ENCODE results near the gene ZFP62. TPM values are rescaled to one million over a fixed set of nuclear protein-coding genes. Genes with fewer than 3 reads are reported as not detected.

The ZFP62 gene
- total and polyA plus RNA-seq, 2 of the 8 experiments (the other 6 are each of a cell fraction or from before 2014, with no cell fraction given) = 9.3 to 38.5 TPM

DNA sequence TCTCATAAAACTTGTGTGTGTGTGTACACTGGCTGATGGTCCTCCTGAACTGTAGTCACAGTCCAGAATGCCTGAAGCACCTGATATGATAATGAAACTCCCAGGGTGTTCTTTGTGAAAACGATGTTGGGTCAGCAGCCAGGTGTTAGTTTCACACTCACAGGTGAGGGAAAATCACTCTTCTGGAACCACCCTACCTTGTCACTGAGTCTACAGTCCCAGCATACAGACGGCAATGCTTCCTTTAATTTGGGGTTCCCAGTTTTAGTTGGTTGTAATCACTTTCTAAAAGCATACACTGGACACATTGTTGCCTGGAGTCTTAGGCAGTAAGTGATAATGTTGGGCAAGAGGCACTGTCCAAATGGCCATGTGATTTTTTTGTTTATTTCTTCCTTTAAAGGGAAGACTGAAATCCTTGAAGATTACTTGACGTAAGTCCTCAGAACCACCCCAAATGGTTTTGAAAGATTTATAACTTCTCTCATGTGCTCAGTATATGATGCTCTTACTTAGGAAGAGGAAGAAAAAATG is 40.2 kb downstream of the ZFP62 start:
- Histone ChIP-seq H2BK5ac (ENCODE audit: low read depth, low read length) (no peak overlapping the region), H3K9me3 (ENCODE audit: insufficient read depth in 2 of 2, low read depth in 1 of 2, low read length in 1 of 2) (no peaks in the 10 kb centered on the region), H3K23ac (ENCODE audit: insufficient read length) (no peak overlapping the region), H4K8ac (ENCODE audit: extremely low read depth, insufficient read depth, low read length) (no peak overlapping the region), H2AK5ac (ENCODE audit: low read depth, low read length) (no peak overlapping the region), H3K36me3 (ENCODE audit: control insufficient read depth in 2 of 4, insufficient read depth in 4 of 4, low read length in 3 of 4) (no peaks in the 10 kb centered on the region), H2BK20ac (ENCODE audit: low read length) (no peak overlapping the region), H3K4me2 (ENCODE audit: insufficient read depth in 1 of 2, low read depth in 2 of 2, low read length in 2 of 2) (no peak overlapping the region), H2BK120ac (replicated peaks; ENCODE audit: low read depth, low read length) (no peak overlapping the region), H4K91ac (replicated peaks; ENCODE audit: insufficient read length, low read length) (no peak overlapping the region), H2BK12ac (ENCODE audit: low read depth, low read length) (no peak overlapping the region), H3K79me1 (ENCODE audit: low read depth, low read length) (no peaks in the 10 kb centered on the region), H3K79me2 (ENCODE audit: control insufficient read depth in 1 of 2, insufficient read depth in 2 of 2, low read length in 2 of 2) (no peaks in the 10 kb centered on the region), H3K14ac (ENCODE audit: insufficient read length) (no peak overlapping the region), H4K5ac (ENCODE audit: insufficient read length, low read depth, low read length) (no peak overlapping the region), H3K9ac (replicated peaks in 1 of 4; ENCODE audit: extremely low read depth in 1 of 4, low read depth in 3 of 4, low read length in 3 of 4) (no peak overlapping the region), H2BK15ac (ENCODE audit: low read length) (no peak overlapping the region), H3K4ac (replicated peaks; ENCODE audit: insufficient read length, low read depth, low read length) (no peak overlapping the region), H4K20me1 (replicated peaks in 1 of 2; ENCODE audit: control insufficient read depth in 1 of 2, insufficient read depth in 2 of 2, low read length in 2 of 2) (no peaks in the 10 kb centered on the region), H3K56ac (replicated peaks; ENCODE audit: insufficient read length, low read depth, low read length) (no peak overlapping the region), H3K23me2 (ENCODE audit: low read depth, low read length) (no peaks in the 10 kb centered on the region), H3K4me3 (ENCODE audit: extremely low read depth in 1 of 4, insufficient read depth in 2 of 4, low read depth in 3 of 4, low read length in 4 of 4) (no peak overlapping the region), H3K27me3 (replicated peaks in 1 of 4; ENCODE audit: control insufficient read depth in 3 of 4, extremely low read depth in 1 of 4, insufficient read depth in 3 of 4, low read length in 3 of 4) (peaks cover 0 to 2% (median 2%) of the 10 kb centered on the region in 4 experiments; a peak in 3 of 7 replicates), H3K4me1 (replicated peaks in 1 of 4; ENCODE audit: control insufficient read depth in 3 of 4, insufficient read depth in 4 of 4, low read length in 3 of 4) (peaks cover 0 to 8% (median 3%) of the 10 kb centered on the region in 4 experiments; a peak in 4 of 7 replicates), H3K27ac (ENCODE audit: low read depth, low read length) (no peak overlapping the region), H3K18ac (ENCODE audit: extremely low read depth, low read length) (no peak overlapping the region), H2AFZ (ENCODE audit: low read length) (no peak overlapping the region)
- DNase-seq (ENCODE audit: low read depth in 1 of 2, low spot score in 2 of 2) (no peak), FAIRE-seq (no peak)
- TF ChIP-seq TBP (IDR thresholded peaks at IDR 0.05; ENCODE audit: low read depth, low read length) = no peak
- no peak for TF ChIP-seq EP300 (IDR thresholded peaks at IDR 0.05; ENCODE audit: borderline replicate concordance in 1 of 2, low read depth in 2 of 2, low read length in 2 of 2)
- TF ChIP-seq ASH2L (IDR thresholded peaks at IDR 0.05; ENCODE audit: low read length) = no peak
- 79% methylated on average over 3 of the region's 3 CpGs; no CpG with 5 or more reads in 1 of the 2 experiments for WGBS, 2 experiments (ENCODE audit: extremely low coverage in 1 of 2, insufficient coverage in 1 of 2, insufficient read length in 1 of 2, insufficient replicate concordance in 2 of 2, low coverage in 1 of 2, low lambda C conversion rate in 2 of 2, missing lambda C conversion rate in 1 of 2)
- CTCF ChIA-PET (ENCODE audit: partially characterized antibody) = interaction anchor here (1.6 kb wide), 1 partner anchor 10 kb away, joined by 9 read pairs; no protein-coding TSS in a partner anchor
- POLR2A ChIA-PET (ENCODE audit: partially characterized antibody) = interaction anchor here (0.8 kb wide), 2 partner anchors 11 to 19 kb away, joined by 3 read pairs; no protein-coding TSS in a partner anchor

Measured in H1 (cell line).